Astrocyte of the cerebellum (primary cell): ENCODE data around the gene BNIP2.

ENCODE experiments used
- DNase-seq: peaks from one replicate; pipeline ENCODE4 v3.0.0-alpha.2; 2011; ENCODE audit warnings: low read depth
- H3K4me3 ChIP-seq: 2 replicates; pipeline ENCODE4 v1.5.1; 2011; ENCODE audit warnings: mild to moderate bottlenecking, low read depth, low read length, moderate library complexity
- in situ Hi-C: cut with HindIII; loops from 2 replicates; pipeline ENCODE4 v1.10.0; 2017; ENCODE audit warnings: low sequenced_read_pairs
- TF ChIP-seq, protein P1 (sequence below): IDR thresholded peaks from 2 replicates; pipeline ENCODE4 v1.5.1; 2012; ENCODE audit warnings: low read length, low read depth, moderate library complexity, mild to moderate bottlenecking; ENCODE audit errors: missing control alignments

The BNIP2 gene, protein sequence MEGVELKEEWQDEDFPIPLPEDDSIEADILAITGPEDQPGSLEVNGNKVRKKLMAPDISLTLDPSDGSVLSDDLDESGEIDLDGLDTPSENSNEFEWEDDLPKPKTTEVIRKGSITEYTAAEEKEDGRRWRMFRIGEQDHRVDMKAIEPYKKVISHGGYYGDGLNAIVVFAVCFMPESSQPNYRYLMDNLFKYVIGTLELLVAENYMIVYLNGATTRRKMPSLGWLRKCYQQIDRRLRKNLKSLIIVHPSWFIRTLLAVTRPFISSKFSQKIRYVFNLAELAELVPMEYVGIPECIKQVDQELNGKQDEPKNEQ

DNA sequence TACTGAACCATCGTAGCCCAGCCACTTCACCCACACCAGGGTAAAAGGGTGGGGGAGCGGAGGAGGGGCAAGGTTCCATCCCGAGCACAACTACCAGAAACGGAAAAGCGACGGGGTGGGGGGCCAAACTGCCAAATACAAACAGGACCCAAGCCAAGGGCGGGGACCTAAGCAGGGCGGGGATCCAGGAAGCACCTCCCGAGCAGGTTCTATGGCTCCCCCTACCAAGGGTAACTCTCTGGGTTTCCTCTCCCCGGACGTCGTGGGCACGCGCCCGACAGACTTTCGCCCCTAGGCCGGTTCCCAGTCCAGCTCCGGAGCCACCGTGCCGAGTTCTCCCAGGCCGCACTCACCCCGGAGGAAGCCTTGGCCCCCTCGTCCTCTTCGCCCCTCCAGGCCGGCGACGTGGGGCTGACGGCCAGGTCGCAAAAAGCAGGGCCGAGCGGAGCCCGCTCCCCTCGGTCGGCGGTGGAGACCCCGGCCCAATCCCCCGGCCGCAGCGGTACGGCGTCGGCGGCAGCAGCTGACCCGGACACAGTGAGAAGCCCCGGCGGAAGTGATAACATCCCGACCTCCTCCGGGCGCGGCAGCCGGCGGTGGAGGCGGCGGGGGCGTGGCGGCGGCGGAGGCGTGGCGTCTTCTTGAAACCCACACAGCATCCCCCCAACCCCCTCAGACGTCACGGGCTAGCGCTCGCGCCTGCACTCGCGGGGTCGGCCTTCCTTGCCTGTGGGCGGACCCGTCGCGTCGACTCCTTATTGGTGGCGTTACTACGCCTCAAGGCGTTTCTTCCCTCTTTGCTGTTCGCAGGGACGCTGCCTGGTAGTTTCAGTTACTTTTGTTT, at the start of gene BNIP2:
Gene BNIP2, minus strand, starts transcription at position 539 of the 844 bp plus-strand sequence. CDS start 6,863 bp downstream, outside the sequence.
- peak within 1 kb of the TSS; percentile 97 for H3K4me3 ChIP-seq
- TF ChIP-seq, protein P1, sequence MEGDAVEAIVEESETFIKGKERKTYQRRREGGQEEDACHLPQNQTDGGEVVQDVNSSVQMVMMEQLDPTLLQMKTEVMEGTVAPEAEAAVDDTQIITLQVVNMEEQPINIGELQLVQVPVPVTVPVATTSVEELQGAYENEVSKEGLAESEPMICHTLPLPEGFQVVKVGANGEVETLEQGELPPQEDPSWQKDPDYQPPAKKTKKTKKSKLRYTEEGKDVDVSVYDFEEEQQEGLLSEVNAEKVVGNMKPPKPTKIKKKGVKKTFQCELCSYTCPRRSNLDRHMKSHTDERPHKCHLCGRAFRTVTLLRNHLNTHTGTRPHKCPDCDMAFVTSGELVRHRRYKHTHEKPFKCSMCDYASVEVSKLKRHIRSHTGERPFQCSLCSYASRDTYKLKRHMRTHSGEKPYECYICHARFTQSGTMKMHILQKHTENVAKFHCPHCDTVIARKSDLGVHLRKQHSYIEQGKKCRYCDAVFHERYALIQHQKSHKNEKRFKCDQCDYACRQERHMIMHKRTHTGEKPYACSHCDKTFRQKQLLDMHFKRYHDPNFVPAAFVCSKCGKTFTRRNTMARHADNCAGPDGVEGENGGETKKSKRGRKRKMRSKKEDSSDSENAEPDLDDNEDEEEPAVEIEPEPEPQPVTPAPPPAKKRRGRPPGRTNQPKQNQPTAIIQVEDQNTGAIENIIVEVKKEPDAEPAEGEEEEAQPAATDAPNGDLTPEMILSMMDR, result no peak
- DNase-seq, result peak; percentile 98
- in situ Hi-C loops, result no loop called here

DNA sequence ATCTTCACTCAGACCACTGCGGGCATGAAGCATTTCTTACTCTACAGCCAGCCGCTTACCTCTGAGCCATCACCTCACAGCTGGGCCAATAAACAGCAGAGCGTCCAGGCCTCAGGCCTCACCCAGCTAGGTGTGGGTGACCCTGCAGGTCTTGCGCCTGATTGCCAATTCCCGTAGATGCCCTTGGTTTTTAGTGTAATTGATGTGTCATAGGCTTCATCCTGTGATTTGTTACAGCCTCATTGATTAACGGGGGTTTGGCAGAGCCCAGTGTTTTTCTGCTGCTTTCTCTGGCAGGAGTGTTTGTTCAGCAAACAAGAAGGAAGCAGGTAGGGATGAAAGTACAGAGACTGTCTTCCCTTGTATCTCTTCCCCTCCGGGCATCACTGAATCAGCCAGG, 49.6 kb upstream of the BNIP2 start:
- DNase-seq, result no peak
- TF ChIP-seq, protein P1, result no peak
- in situ Hi-C loops, result no loop called here
- no peak overlapping the region for H3K4me3 ChIP-seq

DNA sequence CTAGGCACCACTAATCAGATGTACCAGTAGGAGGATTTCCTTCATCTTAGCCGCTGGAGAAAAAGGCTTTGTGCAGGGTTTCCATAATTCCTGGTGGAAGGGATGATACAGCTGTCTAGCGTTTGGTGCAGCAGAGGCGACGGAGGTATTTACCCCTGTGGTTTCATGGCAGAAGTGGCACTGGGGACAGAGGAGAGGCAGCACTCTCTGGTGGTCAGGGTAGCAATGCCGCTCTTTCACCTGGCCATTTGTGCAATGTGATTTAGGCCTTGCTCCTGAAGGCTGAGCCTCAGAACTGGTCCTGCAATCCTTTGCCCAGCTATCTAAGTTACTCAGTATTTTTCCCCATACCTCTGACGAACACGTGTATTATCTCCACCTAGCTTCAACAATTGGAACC, 47.1 kb upstream of the BNIP2 start:
- TF ChIP-seq, protein P1, result no peak
- DNase-seq, result no peak
- H3K4me3 ChIP-seq, result no peak overlapping the region
- in situ Hi-C loops, result no loop called here

DNA sequence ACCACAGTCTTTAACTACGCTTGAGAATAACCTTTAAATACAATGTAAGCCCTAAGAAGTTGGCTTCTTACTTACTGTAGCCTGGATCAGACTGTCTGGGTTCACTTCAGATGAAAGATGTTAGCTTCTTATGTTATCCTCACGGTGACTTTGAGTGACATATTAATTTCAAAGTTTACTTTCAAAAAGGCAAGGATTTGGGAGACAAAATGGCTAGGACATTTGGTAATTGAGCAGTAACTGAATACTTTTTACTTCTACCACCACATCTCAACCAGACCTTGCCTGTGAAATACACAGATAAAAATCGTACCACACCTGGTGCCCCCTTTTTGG, 36.0 kb upstream of the BNIP2 start:
- no peak overlapping the region for H3K4me3 ChIP-seq
- in situ Hi-C loops, result no loop called here
- TF ChIP-seq, protein P1, result no peak
- DNase-seq, result no peak

DNA sequence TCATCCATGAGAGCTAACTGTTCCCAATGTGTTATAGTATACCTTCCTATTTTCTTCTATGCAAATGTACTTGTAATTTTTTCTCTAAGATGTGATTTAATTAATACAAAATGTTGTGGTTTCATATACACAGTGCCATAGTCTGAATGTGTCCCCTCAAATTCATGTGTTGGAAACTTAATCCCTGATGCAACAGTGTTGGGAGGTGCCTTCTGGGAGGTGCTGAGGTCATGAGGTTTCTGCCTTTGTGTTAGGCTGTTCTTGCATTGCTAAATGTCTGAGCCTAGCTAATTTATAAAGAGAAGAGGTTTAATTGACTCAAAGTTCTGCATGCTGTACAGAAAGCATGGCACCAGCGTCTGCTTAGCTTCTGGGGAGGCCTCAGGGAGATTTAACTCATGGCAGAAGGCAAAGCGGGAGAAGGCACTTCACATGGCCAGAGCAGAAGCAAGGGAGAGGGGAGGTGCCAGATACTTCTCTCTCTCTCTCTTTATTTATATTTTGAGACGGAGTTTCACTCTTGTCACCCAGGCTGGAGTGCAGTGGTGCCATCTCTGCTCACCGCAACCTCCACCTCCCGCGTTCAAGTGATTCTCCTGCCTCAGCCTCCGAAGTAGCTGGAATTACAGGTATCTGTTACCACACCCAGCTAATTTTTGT, 34.7 kb upstream of the BNIP2 start:
- DNase-seq, result no peak
- in situ Hi-C loops, result no loop called here
- H3K4me3 ChIP-seq, result no peak overlapping the region
- TF ChIP-seq, protein P1, result no peak

DNA sequence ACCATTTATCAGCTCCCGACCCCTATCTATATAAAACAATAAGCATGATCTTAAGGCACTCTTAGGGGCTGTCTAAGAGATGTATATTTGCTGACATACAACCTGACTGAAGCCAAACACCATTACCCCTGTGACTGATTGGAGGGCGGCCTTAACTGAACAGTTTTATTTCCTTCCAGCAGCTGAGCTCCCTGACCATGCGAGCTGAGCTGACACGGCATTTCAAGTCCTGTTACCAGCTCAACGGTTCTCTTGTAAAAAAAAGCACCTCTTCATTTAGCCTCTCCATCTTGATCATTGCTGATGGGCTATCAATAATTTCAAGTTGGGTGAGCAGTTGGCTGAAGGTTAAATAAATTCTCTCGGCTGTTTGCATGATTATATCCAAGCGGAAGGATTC, 33.4 kb upstream of the BNIP2 start:
- in situ Hi-C loops, result no loop called here
- no peak for DNase-seq
- H3K4me3 ChIP-seq, result no peak overlapping the region
- TF ChIP-seq, protein P1, result no peak
